NCI-H2196 treated with DMSO at 0.1 percent for 48 hours (cell line): ENCODE results near the gene TOR3A.

Source experiments
- DNase-seq: peaks from one replicate; lab custom pipeline; 2025; ENCODE audit not compliant: unreplicated experiment; lab: John Stamatoyannopoulos, UW

The TOR3A gene

GRCh38 chr1:179143322-179143721 is 61.5 kb downstream of the TOR3A start:
- DNase-seq, result no peak

DNA sequence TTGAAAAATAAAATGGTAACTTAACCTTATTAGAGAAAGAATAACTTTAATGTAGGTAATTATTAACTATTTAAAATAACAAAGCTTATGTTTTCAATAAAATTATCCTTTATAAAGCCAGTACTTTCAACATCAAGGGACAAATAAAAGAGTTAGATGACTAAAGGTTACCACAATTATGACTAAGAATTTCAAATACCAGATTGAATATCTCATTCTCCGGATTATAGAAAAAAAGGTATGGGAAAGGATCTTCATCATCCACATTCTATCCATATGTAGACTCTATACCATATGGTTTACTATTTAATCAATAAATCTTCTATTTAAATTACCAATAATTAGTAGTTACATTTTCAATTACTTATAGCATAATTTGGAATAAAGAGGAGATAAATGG is 62.8 kb downstream of the TOR3A start:
- DNase-seq, result no peak

DNA sequence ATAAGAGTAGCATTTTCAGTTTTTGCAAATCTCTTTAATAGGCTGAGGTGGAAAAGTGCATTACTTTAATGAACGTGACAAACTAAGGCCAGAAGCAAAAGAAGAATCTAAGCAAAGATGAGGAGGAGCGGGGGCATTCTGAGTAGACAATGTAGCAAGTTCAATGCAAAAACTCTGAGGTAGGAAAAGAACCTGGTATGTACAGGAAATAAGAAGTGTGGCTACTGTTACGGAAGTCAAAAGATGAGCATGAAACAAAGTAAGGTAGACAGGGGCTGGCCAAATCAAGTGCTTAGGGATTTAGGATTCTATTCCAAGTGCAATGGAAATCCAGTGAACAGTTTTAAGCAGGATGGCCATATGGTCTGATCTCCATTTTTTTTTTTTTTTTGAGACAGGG is 63.7 kb downstream of the TOR3A start:
- DNase-seq, result no peak
